ENCODE data around the gene OR10G7.
A peak's percentile ranks its signal among the peaks of the same experiment; 100 is the strongest.

Gene OR10G7, protein sequence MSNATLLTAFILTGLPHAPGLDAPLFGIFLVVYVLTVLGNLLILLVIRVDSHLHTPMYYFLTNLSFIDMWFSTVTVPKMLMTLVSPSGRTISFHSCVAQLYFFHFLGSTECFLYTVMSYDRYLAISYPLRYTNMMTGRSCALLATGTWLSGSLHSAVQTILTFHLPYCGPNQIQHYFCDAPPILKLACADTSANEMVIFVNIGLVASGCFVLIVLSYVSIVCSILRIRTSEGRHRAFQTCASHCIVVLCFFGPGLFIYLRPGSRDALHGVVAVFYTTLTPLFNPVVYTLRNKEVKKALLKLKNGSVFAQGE

DNA sequence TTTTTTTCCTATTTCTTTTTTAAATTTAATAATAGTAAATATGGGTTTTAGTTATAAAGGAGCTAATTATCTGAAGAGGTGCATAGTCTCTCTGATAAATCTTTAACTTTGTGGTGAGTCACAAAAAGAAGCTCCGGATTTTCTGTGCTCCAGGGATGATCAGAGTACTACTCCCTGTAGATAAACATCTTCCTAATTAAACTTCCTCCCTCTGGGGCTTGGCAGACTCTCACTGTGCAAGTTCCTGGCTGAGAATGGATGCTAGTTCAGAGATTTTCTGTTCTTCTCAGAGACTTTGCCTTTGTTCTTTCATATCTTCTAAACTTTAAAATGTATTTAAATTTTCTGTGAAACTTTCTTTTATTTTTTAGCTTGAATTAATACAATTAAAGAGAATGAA lies at the start of gene OR10G7:
Gene OR10G7, minus strand, starts transcription at position 72 of the 400 bp plus-strand sequence. CDS start 2,324 bp downstream, outside the sequence.
- DNase-seq, result no peak

DNA sequence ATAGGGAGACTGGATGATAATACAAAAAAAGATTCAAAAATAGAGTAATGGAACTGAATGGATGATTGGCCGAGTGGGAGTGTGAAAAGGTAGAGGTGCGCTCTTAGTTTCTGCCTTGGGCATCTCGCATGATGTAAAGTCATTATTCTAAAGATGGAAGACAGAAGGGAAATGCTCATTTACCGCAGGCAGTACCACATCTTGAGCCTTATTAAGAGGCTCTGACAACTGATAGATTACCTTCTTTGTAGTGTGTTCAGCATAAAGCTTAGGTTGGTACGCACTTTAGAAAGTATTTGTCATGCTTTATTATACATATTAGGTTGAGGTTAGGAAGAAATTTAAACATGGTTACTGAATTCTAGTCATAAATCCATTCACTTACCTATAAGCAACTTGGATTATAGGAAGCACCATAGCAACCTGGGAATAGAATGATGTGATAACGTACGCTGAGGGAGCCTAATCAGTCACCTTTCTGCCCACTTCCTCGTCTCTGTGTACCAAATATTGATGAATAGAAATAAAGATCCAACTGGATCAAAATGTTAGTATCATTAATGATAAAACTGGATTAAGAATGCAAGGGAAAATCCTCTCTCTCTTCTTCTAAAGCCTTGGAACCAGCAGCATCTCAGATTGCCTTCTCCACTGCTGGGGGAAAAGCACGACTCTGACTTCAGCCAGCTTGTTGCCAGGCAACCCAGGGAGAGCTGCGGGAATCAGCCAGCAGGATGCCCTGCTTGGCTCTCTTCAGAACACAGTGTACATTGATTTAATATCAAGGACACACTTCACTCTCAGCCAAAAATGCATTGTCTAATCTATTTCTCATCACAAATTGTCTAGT lies 45.1 kb upstream of the OR10G7 start:
- DNase-seq, result no peak

DNA sequence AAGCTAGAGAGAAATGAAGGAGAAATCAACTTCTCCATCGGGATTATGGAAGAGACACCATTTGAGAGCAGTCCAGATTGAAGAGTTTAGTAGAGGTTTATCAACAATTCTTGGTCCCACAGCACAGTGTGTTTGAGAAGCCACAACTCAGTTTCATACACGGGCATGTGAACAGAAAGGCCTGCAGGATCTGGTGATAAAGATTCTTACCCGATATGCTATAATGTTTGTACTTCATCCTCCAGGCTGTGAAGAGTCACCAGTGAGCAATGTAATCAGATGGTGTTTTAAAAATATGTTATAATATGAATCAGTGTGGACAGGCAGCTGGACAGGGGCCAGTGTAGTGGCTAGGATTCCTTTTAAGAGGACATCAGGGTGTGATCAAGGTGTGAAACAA lies 44.5 kb upstream of the OR10G7 start:
- no peak for DNase-seq

DNA sequence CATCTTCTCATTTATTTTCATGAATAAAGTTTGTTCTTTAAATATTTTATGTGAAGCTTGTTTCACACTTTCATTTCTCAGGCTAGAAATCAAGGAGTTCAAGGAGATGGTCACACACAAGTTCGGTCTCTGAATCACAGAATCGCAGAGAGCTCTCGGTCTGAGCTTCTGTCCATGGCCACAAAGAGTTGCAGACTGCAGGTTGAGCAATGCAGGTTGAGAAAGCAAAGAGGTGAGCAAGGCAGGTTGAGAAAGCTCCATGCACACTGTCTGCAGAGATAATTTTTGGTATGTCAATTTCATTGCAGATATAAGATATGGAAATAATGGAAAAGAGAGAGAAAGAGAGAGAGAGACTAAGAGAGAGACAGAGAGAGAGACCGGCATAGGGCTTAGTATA lies 41.2 kb upstream of the OR10G7 start:
- no peak for DNase-seq

DNA sequence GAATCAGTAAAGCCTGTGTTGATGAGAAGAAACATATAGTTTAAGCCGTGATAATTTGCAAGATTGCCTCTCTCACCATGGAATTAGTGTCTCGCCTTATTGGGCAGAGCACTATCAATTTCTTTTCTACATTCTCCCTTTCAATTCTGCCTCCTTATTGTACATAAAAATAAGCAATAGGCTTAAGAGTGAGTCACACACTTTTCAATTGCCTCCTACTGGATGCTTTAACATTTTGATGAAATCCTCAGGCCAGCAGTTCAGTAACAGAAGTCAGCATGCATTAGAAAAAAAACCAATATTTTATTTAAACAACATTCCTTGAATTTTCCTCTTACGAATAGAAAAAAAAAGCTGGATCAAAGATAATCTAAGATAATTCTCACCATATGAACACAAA lies 40.4 kb upstream of the OR10G7 start:
- DNase-seq, result no peak

DNA sequence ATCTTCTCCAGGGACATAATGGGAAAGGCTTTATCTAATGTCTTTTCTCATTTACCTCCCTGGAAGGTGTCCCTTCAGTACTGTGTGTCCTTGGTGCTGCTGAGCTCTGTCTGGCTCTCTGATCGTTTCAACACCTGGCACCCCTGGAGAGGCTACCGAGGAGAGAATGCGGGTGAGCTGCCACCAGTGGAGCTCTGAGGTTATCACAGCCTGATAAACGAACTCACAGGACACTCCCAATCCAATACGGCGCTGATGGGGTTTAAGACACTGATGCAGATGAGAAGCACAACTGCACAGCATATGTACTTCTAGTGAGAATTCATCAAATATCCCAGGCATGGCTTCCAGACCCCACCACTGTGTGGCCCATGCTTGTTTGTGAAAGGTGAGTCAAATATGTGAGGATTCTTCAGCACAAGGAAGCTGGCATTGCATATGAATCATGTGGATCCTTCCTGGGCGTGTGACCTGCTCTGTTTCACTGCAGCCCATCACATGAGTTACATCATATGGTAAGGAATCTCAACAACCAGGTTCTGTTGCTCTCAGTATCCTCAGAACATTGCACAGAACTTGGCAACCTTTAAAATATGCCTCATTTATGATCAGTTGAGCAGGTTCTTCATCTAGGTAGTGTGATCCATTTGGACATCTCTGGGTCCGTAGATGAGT lies 39.3 kb upstream of the OR10G7 start:
- no peak for DNase-seq

DNA sequence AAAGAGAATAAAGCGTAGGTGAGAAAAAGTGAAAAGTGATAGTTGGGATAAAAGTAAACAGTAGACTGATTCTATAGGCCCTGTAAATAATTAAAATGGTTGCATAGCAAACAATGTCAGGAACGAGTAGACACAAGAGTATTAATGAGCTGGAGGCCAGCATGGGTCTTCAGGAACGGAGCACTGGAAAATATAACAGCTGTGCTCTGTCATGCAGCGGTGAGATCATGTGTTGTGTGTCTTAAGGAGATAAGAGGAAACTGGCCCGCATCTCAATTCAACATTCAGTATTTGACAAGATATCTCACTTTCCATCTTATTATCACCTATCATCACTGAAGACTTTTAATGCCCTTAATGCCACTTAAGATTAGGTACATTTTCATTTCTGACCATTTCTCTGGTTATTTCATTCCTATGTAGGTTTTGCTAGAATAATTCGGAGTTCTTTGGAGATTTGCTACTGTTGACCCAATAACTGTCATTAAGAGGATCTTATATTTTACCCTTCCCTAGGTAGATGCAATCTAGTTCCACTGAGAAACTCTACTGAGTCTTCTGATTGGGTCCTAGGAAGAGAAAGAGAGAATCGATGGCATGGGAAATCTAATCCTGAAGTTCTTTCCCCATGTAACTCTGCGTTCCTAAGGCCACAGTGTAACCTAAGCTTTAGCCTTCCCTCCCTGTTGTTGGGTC lies 38.7 kb upstream of the OR10G7 start:
- no peak for DNase-seq

DNA sequence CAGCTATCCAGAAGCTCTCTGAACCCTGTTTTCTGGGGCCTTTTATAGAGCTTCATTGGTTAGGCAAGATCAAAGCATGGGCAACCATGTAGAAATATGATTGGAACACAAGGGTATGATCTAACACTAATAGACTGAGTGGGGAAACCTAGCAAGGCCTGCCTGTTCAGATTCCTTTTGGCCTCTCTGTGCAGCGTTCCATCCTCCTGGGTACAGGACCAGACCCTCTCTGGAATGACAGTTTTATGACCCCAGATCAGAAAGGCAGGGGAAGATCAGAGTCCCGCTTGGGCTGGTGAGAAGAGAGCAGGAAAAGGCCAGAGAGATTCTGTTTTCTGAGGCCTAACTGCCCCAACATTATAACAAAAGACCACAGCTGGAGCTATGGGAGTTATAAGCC lies 37.5 kb upstream of the OR10G7 start:
- DNase-seq, result no peak

DNA sequence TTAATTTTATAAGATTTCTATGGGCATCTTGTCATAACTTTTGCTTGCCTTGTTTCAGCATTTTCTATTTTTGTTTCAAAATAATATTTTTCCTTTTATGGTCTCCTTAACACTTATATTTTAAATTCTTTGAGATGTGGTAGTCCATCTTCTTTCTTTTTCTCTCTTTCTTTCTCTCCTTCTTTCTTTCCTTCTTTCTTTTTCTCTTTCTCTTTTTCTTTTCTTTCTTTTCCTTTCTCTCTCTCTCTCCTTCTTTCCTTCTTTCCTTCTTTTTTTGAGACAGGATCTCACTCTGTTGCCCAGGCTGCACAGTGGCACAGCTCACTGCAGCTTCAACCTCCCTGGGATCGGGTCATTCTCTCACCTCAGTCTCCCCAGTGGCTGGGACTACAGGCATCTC lies 36.1 kb upstream of the OR10G7 start:
- no peak for DNase-seq

DNA sequence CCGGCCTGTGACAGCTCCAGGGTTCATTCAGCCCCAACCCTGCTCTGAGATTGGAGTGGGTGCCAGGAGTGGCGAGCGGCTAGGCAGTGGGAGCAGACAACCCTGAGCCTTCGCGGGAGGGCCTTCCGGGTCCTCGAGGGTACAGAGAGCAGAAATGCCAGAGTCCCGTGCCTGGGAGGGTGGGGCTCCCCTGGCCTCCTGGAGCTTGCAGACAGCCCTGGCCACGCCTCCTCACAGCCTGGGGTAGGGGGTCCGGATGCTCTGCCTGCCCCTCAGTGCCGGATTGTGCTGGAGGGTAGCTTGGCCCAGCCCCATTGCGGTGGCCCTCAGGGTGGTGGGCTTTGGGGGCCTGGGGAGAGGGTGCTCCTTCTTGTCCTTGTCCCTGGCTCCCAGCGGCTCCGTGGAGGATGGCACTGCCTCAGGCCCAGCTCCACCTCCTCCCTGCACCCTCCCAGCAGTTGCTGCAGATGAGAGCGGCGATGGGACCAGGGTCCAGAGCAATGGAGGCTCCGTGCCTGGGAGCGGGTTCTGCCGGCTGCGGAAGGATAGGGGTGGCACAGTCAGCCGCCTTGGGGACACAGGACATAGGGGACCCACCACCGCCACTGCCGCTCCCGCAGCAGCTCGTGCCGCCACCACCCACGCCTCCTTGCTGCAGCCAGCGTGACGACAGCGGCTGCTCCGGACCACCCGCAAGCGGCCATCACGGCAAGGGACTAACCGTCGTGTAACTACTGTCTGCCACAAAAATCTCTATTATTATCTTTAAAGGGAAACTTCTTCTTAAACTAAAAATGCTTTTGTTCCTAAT lies 34.9 kb upstream of the OR10G7 start:
- DNase-seq, result peak in 1 of 2 donors; percentile 18

DNA sequence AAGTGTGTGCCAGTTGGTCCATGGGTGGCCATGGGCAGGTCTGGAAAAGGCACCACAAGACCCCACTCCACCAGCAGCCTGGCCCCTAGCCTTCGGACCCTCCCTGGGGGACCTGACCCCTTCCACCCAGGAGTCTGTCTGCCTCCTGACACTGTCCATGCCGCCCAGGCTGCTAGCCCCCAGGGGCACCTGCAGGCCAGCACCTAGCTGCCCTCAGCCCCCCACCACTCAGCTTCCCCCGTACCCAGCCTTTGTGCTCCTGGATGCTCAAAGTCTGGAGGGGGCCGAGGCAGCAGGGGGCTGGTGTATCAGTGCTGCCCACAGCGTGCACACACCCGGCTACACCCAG lies 34.3 kb upstream of the OR10G7 start:
- DNase-seq, result no peak

DNA sequence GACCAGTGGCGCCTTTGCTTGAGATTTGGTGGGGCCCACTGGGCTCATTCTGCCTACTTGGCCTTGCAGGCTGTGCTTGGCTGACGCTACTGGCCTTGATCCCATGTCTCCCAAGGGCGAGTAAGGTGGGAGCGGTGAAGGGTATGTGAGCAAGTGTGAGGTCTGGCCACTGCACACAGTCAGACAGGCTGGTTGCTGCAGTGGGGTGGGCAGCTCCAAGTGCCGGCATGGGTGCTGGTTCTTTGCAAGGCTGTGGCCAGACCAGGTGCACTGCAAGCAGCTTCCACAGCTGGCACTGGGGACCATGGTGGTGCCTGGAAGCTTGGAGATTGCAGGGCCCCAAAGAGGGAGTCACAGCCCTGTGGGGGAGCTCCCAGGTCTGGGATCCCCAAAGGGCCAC lies 33.4 kb upstream of the OR10G7 start:
- no peak for DNase-seq

DNA sequence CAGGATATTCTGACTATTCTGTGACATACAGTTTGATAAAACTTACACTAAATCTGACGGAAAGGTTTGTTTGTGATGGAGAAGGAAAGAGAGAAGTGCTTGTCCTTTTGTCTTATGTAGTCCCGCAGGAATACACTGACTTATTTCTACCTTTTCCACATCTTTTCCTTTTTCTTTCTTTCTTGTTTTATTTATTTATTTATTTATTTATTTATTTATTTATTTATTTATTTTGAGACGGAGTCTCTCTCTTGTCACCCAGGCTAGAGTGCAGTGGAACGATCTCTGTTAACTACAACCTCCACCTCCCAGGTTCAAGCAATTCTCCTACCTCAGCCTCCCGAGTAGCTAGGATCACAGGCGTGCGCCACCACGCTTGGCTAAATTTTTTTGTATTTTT lies 31.0 kb upstream of the OR10G7 start:
- DNase-seq, result no peak

DNA sequence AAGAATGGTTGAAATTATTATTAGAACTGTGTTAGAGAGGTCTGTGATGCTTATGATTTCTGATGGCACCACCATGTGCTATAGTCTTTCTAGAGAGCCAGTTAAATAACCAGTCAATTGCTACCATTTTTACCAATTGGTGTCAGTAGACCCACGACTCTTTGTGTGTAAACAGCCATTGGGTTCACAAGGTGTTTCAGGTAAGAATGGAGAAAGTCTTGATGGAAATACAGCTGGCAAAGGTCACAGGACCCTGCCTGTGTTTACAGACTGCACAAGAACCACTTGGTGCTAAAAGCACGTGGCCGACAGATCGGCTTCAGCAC lies 30.5 kb upstream of the OR10G7 start:
- no peak for DNase-seq

DNA sequence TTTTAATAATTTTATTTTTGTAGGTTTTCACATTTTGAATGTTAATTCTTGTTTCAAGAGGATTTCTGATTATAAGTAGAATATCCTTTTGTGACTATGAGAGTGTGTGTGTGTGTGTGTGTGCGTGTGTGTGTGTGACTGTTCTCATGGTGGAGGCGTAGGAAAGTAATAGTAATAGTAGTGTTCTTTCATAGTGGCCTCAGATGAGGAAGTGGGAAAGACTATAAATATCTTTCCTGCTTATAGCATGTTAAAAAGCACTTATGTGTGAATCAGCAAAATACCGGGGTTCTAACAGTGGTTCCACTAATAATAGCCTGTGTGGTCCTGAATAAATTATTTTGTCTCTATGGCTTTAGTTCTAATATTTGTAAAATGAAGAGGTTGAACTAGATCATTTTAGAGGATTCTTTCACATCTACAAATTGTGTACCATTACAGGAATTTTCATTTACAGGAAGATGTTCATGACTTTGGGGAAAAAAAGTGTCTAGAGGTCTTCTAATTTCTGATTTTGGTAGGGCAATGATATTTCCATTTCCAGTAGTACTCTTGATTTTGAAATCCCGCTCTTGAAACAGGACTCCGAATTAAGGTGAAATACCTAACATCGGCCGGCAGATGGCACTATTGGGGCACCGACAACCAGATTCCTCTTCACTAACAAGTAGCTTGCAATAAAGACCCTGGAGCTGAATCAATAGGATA lies 29.9 kb upstream of the OR10G7 start:
- DNase-seq, result peak; percentile 74 to 78

DNA sequence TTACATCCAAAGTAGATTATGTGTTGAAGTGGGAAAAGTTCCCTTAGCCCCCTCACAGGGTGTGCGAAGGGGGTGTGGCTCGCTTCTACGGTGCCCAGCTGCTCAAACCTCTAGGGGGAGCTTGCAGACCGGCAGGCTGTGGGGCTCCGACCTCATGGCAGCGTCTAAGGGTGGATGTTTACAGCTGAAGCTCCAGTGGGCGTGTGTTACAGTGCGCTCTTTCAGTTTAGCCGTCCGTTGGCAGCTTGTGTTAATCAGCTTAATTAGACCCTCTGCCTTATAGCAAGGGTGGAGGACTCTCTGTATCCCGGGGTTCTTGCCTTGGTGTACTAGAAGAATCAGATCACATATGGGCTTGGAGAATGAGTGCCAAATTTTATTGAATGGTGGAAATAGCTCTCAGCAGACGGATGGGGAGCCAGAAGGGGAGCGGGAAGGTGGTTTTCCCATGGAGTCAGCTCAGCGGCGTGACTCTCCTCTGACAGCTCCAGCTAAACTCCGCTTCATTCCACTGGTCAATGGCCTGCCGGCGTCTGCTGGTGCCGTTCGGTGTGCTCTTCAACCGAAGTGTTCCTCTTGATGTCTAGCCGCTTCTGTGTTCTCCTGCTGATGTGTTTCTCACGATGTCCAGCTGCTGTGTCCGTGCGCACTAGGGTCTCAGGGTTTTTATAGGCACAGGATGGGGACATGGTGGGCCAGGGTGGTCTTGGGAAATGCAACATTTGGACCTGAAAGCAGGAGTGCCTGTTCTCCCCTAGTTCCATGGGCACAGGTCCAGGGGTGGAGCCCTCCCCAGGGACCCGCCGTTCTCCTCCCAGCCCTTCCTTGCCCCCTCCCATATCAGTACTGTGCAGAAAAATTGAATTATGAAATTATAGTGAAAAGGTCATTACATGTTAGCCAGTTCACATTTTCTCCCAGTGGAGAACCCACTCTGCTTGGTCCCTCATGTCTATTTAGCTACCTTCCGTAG lies 28.6 kb upstream of the OR10G7 start:
- peak; percentile 38 to 46 for DNase-seq

DNA sequence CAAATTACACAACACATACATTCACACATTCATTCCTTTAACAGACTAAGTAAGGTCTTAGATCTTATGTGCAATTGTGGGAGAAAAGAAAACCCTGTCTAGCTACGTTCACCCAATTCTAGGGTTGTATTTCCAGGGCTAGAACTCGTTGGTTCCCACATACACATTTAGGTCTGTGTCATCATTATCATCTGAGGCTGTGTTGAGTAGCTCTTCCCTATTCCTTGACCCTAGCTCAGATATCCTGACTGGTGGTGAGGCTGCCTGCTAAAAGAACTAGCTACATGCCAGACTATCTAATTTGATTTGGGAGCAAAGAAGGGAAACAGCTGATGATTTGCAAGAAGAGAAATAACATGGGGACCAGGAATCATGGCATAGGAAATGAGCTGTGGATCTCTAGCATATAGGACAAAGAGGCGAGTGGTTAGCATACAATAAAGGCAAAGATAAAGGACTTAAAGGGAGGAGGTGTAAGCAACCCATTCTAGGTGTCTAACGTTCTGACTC lies 27.5 kb upstream of the OR10G7 start:
- no peak for DNase-seq

DNA sequence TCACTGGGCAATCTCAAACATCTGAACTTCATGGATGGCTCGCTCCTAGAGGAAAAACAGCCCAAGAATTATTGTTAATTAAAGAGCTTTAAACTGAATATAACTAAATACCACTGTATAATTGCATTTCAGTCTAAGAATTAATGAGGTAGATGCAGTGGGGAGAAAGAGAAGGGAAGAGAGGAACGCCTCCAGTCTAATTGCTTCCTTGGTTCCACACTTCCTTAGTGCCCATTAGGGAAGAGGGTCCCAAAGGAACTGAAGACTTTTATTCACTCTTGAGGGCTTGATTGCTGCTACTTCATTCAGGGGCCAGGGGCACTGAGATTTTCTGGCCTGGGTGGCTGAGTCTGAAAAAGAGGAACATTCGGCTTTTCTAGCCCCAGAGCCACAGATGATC lies 11.8 kb upstream of the OR10G7 start:
- DNase-seq, result no peak

DNA sequence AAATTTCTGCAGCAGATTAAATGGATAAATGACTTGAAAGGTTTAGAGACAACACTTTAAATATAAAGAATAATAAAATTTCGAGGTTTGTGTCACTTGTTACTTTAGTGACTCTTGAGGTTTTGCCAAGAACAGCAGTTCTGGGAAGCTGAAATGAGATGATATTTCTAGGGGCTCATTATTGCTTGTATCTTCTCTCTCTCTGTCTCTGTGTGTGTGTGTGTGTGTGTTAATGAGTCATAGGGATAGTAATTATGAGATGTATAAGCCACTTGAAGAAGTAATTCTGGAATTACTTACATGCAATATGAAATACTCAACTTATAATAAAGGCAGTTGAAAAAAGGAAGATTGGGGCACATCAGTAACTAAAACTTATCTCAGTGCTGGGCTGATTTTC lies 9.6 kb upstream of the OR10G7 start:
- DNase-seq, result no peak

DNA sequence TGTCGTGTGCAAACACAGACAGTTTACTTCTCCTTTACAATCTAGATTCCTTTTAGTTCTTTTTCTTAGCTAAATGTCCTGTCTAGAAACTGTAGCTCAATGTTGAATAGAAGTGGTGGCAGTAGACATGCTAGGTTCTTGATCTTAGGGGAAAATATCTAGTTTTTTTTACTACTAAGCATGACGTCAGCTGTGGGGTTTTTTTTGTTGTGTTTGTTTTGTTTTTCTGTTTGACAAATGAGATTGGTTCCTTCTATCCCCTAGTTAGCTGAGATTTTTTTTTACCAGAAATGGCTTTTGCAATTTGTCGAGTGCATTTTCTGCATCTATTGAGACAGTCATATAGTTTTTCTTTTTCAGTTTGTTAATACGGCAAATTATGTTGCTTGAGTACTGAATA lies 2.3 kb upstream of the OR10G7 start:
- DNase-seq, result no peak
